ENCODE measurements around the gene DRD2. TPM values are rescaled to one million over a fixed set of nuclear protein-coding genes. Genes with fewer than 3 reads are reported as not detected.

DRD2 gene
- total RNA-seq, 1 donor = not detected

- DNase-seq (ENCODE audit: low read depth) = no peak
- no peak overlapping the region for H3K4me3 ChIP-seq (ENCODE audit: low read depth, low read length)
- no peak for TF ChIP-seq CTCF (IDR thresholded peaks at IDR 0.05; ENCODE audit: insufficient read depth, low read depth, low read length)
Measured at GRCh38 chr11:113504071-113504470, 28.9 kb upstream of the DRD2 start.

DNA sequence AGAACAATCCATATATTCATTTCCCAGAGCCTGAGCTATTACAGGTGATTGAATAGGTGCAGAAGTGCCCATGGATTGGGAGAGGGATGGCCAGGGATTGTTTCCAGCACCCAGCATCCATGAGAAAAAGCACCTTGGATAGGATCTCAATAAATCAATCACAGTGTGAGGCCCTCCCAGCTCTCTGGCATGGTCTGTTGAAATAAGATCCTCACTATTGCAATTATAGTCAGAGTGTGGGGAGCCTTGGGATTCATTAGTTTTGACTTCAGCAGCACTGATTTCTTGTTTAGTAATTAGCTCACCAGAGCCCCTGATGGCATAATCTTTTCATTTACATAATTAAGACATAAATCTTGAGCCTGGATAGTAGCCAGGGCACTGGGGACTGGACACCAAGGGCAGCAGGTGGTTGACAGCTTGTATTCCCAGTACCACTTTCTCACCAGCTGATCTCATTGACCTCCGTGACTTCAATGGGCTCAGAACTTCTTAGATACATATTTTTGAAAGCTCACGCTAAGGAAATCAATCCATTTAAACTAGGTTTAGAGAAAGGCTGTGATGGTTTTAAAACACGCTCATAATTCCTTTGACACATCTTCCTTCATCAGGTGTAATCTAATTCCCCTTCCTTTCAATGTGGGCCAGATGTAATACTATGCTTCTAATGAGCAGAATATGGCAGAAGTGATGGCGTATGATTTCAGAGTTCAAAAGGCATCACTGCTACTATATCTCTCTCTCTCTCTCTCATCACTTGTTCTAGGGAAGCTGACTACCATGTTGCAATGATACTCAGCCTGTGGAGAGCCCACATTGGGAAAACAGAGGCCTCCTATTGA, 22.1 kb upstream of the DRD2 start:
- H3K4me3 ChIP-seq (ENCODE audit: low read depth, low read length) = no peak overlapping the region
- no peak for DNase-seq (ENCODE audit: low read depth)
- no peak for TF ChIP-seq CTCF (IDR thresholded peaks at IDR 0.05; ENCODE audit: insufficient read depth, low read depth, low read length)

DNA sequence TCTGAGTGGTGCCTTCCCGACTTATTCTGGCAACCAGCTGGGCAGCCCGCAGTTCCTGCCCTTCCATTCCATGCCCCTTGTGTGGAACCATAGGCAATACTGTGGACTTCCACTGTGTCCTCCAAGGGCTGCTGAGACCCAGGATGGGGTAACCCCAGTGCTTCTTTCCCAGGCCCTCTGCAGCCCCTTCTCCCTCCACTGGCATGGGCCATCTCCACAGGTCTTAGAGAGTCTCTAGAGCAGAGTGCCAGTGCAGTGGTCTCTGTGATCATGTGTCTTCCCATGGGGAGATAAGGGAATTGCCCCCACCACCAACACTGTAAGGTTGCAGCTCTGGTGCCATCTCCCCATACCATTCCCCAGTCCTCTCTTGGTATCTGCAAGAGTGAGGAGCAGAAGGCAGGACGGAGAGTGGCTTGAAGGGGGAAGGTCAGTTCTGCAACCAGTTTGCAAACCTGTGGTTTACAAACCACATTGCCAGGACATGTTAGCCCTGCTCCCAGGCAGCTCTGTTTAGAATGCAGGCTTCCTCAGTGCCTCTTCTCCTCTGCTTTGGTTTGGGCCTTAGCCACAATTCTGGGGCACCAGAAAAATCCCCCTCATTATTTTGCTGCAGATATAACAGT, 20.9 kb upstream of the DRD2 start:
- no peak for TF ChIP-seq CTCF (IDR thresholded peaks at IDR 0.05; ENCODE audit: insufficient read depth, low read depth, low read length)
- DNase-seq (ENCODE audit: low read depth) = no peak
- no peak overlapping the region for H3K4me3 ChIP-seq (ENCODE audit: low read depth, low read length)

- no peak for DNase-seq (ENCODE audit: low read depth)
- TF ChIP-seq CTCF (IDR thresholded peaks at IDR 0.05; ENCODE audit: insufficient read depth, low read depth, low read length) = peak; percentile 16
- H3K4me3 ChIP-seq (ENCODE audit: low read depth, low read length) = no peak overlapping the region
Measured at GRCh38 chr11:113494021-113494420, 18.8 kb upstream of the DRD2 start.

DNA sequence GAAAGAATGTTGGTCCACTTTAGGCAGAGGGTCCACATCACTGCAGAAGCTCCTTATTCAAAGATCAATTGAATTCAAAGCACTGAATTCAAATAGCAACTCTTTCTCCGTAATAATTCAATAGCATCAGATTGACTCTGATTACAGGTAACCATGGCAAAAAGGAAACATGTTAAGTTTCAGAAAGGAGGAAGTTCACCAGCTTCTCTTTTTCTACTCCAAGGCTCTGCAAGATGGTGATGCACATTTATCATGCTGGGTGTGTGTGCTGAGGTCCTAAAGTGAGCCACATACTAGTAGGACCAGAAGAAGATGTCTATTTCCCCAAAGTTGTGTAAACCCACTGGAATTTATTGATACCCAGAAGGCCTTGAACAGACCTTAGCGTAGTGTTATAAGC, 18.0 kb upstream of the DRD2 start:
- H3K4me3 ChIP-seq (ENCODE audit: low read depth, low read length) = no peak overlapping the region
- DNase-seq (ENCODE audit: low read depth) = no peak
- no peak for TF ChIP-seq CTCF (IDR thresholded peaks at IDR 0.05; ENCODE audit: insufficient read depth, low read depth, low read length)

DNA sequence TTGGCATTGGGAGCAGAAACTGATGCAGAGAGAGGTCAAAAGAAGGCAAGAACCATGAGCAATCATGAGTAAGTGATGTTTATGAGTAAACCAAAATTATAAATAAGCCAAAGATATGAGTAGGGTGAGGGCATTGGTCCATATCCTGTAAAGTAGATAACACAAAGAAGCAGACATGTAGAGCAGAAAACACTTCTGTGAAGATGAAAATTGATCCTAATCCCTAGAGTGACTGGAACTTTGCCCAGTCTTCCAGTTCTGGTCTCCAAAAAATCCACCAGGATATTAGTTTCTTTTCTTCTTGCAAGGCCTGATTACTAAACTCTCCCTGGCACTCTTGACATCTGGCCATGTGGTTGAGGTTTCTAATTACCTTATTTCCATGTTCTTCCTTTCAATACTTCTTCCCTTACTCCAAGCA, 13.7 kb upstream of the DRD2 start:
- no peak for TF ChIP-seq CTCF (IDR thresholded peaks at IDR 0.05; ENCODE audit: insufficient read depth, low read depth, low read length)
- H3K4me3 ChIP-seq (ENCODE audit: low read depth, low read length) = no peak overlapping the region
- DNase-seq (ENCODE audit: low read depth) = peak; percentile 60
